ENCODE data around the gene RAB6D. TPM values are rescaled to one million over a fixed set of nuclear protein-coding genes. Genes with fewer than 3 reads are reported as not detected.
A peak's percentile ranks its signal among the peaks of the same experiment; 100 is the strongest.
"Not testable (repeated sequence)": the region's sequence is repeated elsewhere in the genome, so short reads cannot be mapped to it uniquely, and the experiment has no call there.

The RAB6D gene
- total RNA-seq, 2 experiments from 2014 or later: not detected

GRCh38 chr2:131391471-131391870 lies 27.5 kb upstream of the RAB6D start:
- ATAC-seq; H3K4me1 Mint-ChIP-seq; CTCF ChIA-PET; H3K9me3 Mint-ChIP-seq (ENCODE audit: low read depth); H3K27me3 Mint-ChIP-seq; H3K4me3 Mint-ChIP-seq; H3K27ac Mint-ChIP-seq; H3K36me3 Mint-ChIP-seq; DNase-seq: not testable (repeated sequence)

GRCh38 chr2:131390495-131391130 lies 26.6 kb upstream of the RAB6D start:
- H3K36me3 Mint-ChIP-seq; CTCF ChIA-PET; H3K4me3 Mint-ChIP-seq; H3K4me1 Mint-ChIP-seq; ATAC-seq; H3K27ac Mint-ChIP-seq; DNase-seq; H3K9me3 Mint-ChIP-seq (ENCODE audit: low read depth); H3K27me3 Mint-ChIP-seq: not testable (repeated sequence)

GRCh38 chr2:131389657-131390056 lies 25.7 kb upstream of the RAB6D start:
- Mint-ChIP-seq H3K36me3 (no peaks in the 10 kb centered on the region), H3K4me3 (no peak overlapping the region), H3K27ac (no peak overlapping the region), H3K9me3 (ENCODE audit: low read depth) (no peaks in the 10 kb centered on the region), H3K4me1 (no peaks in the 10 kb centered on the region), H3K27me3 (peaks cover 2% of the 10 kb centered on the region)
- CTCF ChIA-PET: no interaction called here
- no peak for DNase-seq
- no peak for ATAC-seq

GRCh38 chr2:131388834-131389233 lies 24.9 kb upstream of the RAB6D start:
- H3K4me1 Mint-ChIP-seq; H3K9me3 Mint-ChIP-seq (ENCODE audit: low read depth); H3K27ac Mint-ChIP-seq; DNase-seq; H3K36me3 Mint-ChIP-seq; H3K4me3 Mint-ChIP-seq; CTCF ChIA-PET; ATAC-seq; H3K27me3 Mint-ChIP-seq: not testable (repeated sequence)

- DNase-seq; H3K9me3 Mint-ChIP-seq (ENCODE audit: low read depth); H3K4me3 Mint-ChIP-seq; CTCF ChIA-PET; H3K36me3 Mint-ChIP-seq; H3K27me3 Mint-ChIP-seq; H3K4me1 Mint-ChIP-seq; ATAC-seq; H3K27ac Mint-ChIP-seq: not testable (repeated sequence)
These were observed 9.1 kb upstream of the RAB6D start for GRCh38 chr2:131373111-131373510.

- CTCF ChIA-PET: no interaction called here
- no peaks in the 10 kb centered on the region for H3K36me3 Mint-ChIP-seq
- no peak overlapping the region for H3K4me3 Mint-ChIP-seq
- no peak overlapping the region for H3K27ac Mint-ChIP-seq
- DNase-seq: no peak
- H3K9me3 Mint-ChIP-seq (ENCODE audit: low read depth): no peaks in the 10 kb centered on the region
- ATAC-seq: no peak
- H3K4me1 Mint-ChIP-seq: no peaks in the 10 kb centered on the region
- peaks cover 10% of the 10 kb centered on the region for H3K27me3 Mint-ChIP-seq
These were observed 6.0 kb upstream of the RAB6D start for GRCh38 chr2:131369954-131370353.

- H3K4me3 Mint-ChIP-seq; CTCF ChIA-PET; H3K36me3 Mint-ChIP-seq; H3K27ac Mint-ChIP-seq; DNase-seq; H3K4me1 Mint-ChIP-seq; H3K9me3 Mint-ChIP-seq (ENCODE audit: low read depth); ATAC-seq: not testable (repeated sequence)
- H3K27me3 Mint-ChIP-seq: peaks cover 20% of the 10 kb centered on the region
These were observed 4.6 kb upstream of the RAB6D start for GRCh38 chr2:131368493-131369066.

- H3K4me3 Mint-ChIP-seq: no peak overlapping the region
- no peak overlapping the region for H3K27ac Mint-ChIP-seq
- peaks cover 6% of the 10 kb centered on the region for H3K4me1 Mint-ChIP-seq
- DNase-seq (no peak), ATAC-seq (no peak)
- CTCF ChIA-PET: no interaction called here
- no peaks in the 10 kb centered on the region for H3K36me3 Mint-ChIP-seq
- H3K9me3 Mint-ChIP-seq (ENCODE audit: low read depth): no peaks in the 10 kb centered on the region
- H3K27me3 Mint-ChIP-seq: peaks cover 22% of the 10 kb centered on the region
These were observed 3.4 kb upstream of the RAB6D start for GRCh38 chr2:131367352-131367751.

GRCh38 chr2:131366643-131367042 lies 2.7 kb upstream of the RAB6D start:
- DNase-seq (no peak), ATAC-seq (no peak)
- Mint-ChIP-seq H3K27ac (no peak overlapping the region), H3K9me3 (ENCODE audit: low read depth) (no peaks in the 10 kb centered on the region), H3K4me1 (peaks cover 6% of the 10 kb centered on the region), H3K36me3 (no peaks in the 10 kb centered on the region), H3K4me3 (no peak overlapping the region), H3K27me3 (peaks cover 26% of the 10 kb centered on the region)
- CTCF ChIA-PET: no interaction called here

GRCh38 chr2:131365452-131365851 lies 1.5 kb upstream of the RAB6D start:
- CTCF ChIA-PET: no interaction called here
- ATAC-seq: no peak
- H3K4me1 Mint-ChIP-seq: peaks cover 6% of the 10 kb centered on the region
- H3K9me3 Mint-ChIP-seq (ENCODE audit: low read depth): no peaks in the 10 kb centered on the region
- no peaks in the 10 kb centered on the region for H3K36me3 Mint-ChIP-seq
- no peak overlapping the region for H3K4me3 Mint-ChIP-seq
- H3K27ac Mint-ChIP-seq: no peak overlapping the region
- DNase-seq: no peak
- H3K27me3 Mint-ChIP-seq: peaks cover 35% of the 10 kb centered on the region

GRCh38 chr2:131363213-131363612 lies 755 bp downstream of the RAB6D start:
- H3K4me1 Mint-ChIP-seq; H3K27ac Mint-ChIP-seq; DNase-seq; H3K9me3 Mint-ChIP-seq (ENCODE audit: low read depth); H3K36me3 Mint-ChIP-seq; CTCF ChIA-PET: not testable (repeated sequence)
- Mint-ChIP-seq H3K27me3 (peaks cover 44% of the 10 kb centered on the region), H3K4me3 (peak overlapping the region; percentile 12)
- ATAC-seq: peak; percentile 33

GRCh38 chr2:131361773-131362172 lies 2.2 kb downstream of the RAB6D start:
- peaks cover 53% of the 10 kb centered on the region for H3K27me3 Mint-ChIP-seq
- CTCF ChIA-PET: not testable (repeated sequence)

GRCh38 chr2:131353167-131353697 lies 10.7 kb downstream of the RAB6D start:
- DNase-seq; CTCF ChIA-PET; H3K27ac Mint-ChIP-seq; H3K4me3 Mint-ChIP-seq; ATAC-seq; H3K36me3 Mint-ChIP-seq; H3K9me3 Mint-ChIP-seq (ENCODE audit: low read depth); H3K4me1 Mint-ChIP-seq: not testable (repeated sequence)
- H3K27me3 Mint-ChIP-seq: peaks cover 37% of the 10 kb centered on the region

More at GRCh38 chr2:131361773-131362172, 2.2 kb downstream of the RAB6D start:
- not testable (repeated sequence) for H3K36me3 Mint-ChIP-seq; H3K4me1 Mint-ChIP-seq; H3K9me3 Mint-ChIP-seq (ENCODE audit: low read depth); H3K27ac Mint-ChIP-seq; H3K4me3 Mint-ChIP-seq; DNase-seq; ATAC-seq

GRCh38 chr2:131349021-131349420 lies 14.9 kb downstream of the RAB6D start:
- CTCF ChIA-PET: no interaction called here
- H3K4me1 Mint-ChIP-seq: no peaks in the 10 kb centered on the region
- no peaks in the 10 kb centered on the region for H3K9me3 Mint-ChIP-seq (ENCODE audit: low read depth)
- H3K27ac Mint-ChIP-seq: no peak overlapping the region
- peaks cover 13% of the 10 kb centered on the region for H3K27me3 Mint-ChIP-seq
- ATAC-seq (no peak), DNase-seq (no peak)
- H3K36me3 Mint-ChIP-seq: no peaks in the 10 kb centered on the region
- H3K4me3 Mint-ChIP-seq: no peak overlapping the region

All from activated CD8-positive, alpha-beta memory T cell treated with anti-CD3 and anti-CD28 coated beads, Interleukin-2, amount 10 ng/mL, durations not matched to agents 7 days and 5 days (primary cell).